ENCODE data around the gene RARA.

DNA sequence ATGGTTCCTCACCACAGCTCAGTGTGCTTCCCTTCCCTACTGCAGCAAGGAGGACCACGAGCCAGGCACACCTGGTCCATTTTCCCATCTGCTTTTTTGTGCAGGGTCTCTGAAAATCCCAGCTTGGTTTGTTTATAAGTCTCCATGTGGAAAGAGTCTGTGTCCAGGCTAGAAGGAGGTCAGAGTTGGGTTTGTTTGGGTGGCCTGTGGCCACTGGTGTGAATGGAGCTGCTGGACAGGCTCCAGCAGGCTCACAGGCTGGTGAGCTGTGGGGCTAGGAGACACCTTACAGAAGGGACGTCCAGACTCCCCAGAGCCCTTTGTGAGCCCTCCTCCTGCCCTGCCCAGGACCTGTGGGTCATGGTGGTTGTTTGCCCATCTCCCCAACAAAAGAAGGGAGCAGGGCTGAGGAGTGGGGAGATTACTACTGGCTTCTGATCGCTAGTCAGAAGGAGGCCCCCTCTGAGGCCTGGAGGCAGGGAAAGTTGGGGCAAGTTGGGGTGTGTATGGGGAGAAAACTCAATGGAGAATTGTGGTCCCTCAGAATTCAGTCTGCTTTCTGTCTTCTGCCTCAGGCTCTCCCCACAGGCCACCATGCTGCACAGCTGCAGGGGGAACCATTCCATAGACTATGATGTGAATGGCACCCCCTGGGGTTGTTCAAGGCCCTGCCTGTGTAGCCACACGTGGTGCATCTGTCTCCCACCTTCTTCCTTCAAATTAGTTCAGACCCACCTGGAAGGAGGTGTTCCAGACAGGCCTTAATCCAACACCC, 4.1 kb downstream of the RARA start:
- TF ChIP-seq, protein P1, sequence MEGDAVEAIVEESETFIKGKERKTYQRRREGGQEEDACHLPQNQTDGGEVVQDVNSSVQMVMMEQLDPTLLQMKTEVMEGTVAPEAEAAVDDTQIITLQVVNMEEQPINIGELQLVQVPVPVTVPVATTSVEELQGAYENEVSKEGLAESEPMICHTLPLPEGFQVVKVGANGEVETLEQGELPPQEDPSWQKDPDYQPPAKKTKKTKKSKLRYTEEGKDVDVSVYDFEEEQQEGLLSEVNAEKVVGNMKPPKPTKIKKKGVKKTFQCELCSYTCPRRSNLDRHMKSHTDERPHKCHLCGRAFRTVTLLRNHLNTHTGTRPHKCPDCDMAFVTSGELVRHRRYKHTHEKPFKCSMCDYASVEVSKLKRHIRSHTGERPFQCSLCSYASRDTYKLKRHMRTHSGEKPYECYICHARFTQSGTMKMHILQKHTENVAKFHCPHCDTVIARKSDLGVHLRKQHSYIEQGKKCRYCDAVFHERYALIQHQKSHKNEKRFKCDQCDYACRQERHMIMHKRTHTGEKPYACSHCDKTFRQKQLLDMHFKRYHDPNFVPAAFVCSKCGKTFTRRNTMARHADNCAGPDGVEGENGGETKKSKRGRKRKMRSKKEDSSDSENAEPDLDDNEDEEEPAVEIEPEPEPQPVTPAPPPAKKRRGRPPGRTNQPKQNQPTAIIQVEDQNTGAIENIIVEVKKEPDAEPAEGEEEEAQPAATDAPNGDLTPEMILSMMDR (IDR thresholded peaks at IDR 0.05) = no peak
- no peak for TF ChIP-seq EP300 (IDR thresholded peaks at IDR 0.05)
- no peak for TF ChIP-seq POLR2A (IDR thresholded peaks at IDR 0.05)
- TF ChIP-seq POLR2AphosphoS5 (IDR thresholded peaks at IDR 0.05) = no peak

Measured in upper lobe of left lung (tissue), 4 donors.